Stimulated activated CD4-positive, alpha-beta T cell treated with anti-CD3 and anti-CD28 coated beads, Interleukin-1b, Interleukin-23, amount 100 ng/mL, for 4 hours (primary cell): Measurements from ENCODE around the gene EDEM3.
A peak's percentile ranks its signal among the peaks of the same experiment; 100 is the strongest.
"Not testable (repeated sequence)": the region's sequence is repeated elsewhere in the genome, so short reads cannot be mapped to it uniquely, and the experiment has no call there.

Experiments
- DNase-seq, 2 donors: peaks; one replicate each; pipeline ENCODE4 v3.0.0-alpha.2; 2020; ENCODE audit warnings: low read depth in 2 of 2

The EDEM3 gene, protein sequence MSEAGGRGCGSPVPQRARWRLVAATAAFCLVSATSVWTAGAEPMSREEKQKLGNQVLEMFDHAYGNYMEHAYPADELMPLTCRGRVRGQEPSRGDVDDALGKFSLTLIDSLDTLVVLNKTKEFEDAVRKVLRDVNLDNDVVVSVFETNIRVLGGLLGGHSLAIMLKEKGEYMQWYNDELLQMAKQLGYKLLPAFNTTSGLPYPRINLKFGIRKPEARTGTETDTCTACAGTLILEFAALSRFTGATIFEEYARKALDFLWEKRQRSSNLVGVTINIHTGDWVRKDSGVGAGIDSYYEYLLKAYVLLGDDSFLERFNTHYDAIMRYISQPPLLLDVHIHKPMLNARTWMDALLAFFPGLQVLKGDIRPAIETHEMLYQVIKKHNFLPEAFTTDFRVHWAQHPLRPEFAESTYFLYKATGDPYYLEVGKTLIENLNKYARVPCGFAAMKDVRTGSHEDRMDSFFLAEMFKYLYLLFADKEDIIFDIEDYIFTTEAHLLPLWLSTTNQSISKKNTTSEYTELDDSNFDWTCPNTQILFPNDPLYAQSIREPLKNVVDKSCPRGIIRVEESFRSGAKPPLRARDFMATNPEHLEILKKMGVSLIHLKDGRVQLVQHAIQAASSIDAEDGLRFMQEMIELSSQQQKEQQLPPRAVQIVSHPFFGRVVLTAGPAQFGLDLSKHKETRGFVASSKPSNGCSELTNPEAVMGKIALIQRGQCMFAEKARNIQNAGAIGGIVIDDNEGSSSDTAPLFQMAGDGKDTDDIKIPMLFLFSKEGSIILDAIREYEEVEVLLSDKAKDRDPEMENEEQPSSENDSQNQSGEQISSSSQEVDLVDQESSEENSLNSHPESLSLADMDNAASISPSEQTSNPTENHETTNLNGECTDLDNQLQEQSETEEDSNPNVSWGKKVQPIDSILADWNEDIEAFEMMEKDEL

DNA sequence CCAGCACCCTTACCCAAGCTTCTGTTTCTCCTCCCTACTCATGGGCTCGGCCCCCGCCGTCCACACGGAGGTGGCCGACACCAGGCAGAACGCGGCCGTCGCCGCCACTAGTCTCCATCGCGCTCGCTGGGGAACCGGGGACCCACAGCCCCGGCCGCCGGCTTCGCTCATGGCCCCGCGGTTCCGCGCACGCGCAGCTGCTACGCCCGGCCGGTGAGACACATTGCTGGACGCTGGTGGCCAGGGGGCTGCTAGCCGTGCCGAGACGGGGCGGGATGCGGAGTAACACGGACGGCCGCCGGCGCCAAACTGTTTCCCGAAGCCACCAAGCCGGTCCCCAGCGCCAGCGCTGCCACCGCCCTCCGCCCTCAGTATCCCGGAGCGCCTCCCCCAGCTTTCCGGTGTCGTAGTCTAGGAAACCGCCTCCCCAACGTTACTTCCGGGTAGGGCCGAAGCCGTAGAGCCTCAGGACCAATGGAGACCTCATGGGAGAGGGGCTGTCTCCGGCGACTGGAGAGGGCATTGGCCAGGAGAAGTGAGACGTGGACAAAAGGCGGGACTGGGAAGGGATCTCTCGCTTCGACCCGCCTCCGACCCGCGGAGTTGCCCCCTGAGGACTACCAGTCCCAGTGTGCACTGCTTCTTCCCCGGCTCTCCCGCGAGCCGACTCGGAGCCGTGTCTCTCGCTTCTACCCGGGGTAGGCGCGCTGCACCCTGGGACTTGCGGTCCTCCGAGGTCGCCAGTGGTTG, at the start of gene EDEM3:
Gene EDEM3 (minus strand): TSS at position 383 of the 750 bp plus-strand sequence. CDS start 212 bp downstream, at position 171.
- DNase-seq: peak; percentile 89 to 95

- DNase-seq: no peak
Measured at GRCh38 chr1:184804220-184804619, 49.6 kb upstream of the EDEM3 start.

DNA sequence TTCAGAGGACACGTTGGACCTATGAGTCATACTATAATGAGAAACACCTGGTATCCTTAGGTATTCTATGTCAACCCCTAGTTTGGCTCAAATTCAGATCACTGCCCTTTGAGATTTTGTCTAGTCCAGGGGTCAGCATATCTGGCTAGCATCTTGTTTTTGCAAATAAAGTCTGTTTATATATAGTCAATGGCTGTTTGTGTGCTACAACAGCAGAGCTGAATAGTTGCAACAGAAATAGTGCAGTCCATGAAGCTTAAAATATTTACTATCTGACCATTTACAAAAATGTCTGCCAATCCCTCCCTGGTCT, 48.5 kb upstream of the EDEM3 start:
- DNase-seq: no peak

DNA sequence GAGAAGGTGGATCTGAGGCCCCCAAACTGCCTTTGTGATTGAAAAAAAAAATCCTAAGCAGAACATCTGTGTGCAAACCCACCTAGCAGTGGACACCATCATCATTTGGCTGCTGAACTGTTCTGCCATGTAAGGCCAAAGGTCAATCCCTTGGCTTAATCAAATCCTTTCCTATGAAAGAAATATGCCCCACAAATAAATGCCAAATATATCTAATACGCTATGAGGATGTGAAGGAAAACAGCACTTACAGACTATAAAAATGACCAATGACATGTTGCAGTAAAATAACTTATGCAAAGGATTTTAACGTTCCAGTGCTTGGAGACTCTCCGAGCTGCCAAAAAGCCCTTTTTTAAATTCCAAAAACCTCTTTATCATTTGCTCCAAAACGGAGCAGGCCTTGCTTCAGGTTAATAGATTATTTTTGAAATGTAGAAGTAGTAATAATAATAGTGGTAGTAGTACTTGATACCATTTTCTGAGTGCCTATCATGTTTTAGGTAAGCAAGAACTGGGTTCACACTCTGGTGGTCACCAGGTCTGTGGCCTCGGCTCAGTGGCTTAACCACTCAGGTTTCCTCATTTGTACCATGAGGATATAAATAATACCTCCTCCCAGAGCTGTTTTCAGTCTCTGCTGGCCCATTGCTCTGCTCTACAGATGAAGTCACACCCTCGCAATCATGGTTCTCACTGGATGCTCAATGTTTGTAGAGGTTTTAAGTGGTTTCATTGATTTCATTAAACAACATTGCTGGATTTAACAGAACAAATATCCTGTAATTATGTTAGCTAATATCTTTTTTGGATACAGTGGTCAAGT, 47.9 kb upstream of the EDEM3 start:
- DNase-seq: no peak

- no peak for DNase-seq
Measured at GRCh38 chr1:184801503-184801902, 46.8 kb upstream of the EDEM3 start.

DNA sequence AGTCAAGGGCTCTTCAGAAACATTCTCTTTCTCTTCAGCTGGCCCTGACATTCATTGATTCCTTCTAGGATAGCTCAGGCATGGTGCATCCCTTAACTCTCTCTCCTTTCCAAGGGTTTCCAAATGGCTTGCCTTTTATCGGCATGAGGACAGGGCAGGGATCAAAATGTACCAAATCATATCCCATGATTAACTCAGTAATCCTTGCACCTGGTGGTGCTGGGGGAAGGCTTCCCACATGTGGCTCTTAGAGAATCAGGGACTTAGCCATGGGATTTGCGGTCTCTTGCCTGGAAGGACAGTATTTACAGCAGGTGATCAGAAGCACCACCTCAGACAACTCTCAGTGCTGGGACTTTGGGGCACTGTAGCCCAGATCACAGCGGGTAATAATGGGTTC, 46.2 kb upstream of the EDEM3 start:
- no peak for DNase-seq

- no peak for DNase-seq
Measured at GRCh38 chr1:184793967-184794366, 39.3 kb upstream of the EDEM3 start.

DNA sequence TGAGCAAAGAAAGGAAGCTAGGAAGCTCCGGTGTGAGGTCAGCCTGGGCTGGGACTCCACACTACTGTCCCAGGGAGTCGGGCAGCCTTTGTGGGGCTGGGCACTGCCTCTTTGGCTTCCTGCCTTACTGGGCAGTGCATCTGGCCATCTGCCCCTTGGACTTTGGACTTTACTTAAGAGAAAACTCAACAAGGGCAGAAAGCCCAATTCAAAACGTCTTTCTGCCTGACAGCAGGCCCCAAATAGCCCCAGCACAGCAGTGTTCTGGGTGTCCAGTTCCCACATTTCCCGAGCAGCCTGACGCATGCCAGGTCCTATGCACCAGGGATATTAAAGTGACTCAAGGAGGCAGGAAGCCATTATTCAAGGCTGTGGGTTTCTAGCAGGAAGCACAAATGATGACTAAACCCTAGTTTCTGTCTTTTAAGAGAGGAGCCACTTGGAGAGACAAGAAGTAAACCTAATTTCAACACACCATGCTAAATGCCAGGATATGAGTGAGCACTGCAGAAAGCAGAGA, 37.9 kb upstream of the EDEM3 start:
- DNase-seq: no peak

DNA sequence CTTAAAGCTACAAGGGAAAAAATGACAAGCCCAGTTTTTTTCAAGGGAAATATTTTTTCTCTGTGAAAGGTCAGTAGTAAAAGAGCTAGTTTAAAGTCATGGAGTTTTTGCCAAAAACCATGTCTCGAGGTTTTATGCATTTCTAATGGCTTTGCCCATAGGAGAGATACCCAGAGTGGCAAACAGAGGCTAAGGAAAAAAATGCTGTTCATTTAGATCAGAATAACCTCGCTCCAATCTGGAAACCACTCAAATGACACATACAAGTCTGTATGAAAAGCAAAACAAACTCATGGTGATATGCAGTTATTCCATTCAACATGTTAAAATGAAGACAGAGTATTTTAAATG, 36.9 kb upstream of the EDEM3 start:
- no peak for DNase-seq

GRCh38 chr1:184790642-184791549, 36.2 kb upstream of the EDEM3 start:
- DNase-seq: no peak

- no peak for DNase-seq
Measured at GRCh38 chr1:184789884-184790283, 35.2 kb upstream of the EDEM3 start.

DNA sequence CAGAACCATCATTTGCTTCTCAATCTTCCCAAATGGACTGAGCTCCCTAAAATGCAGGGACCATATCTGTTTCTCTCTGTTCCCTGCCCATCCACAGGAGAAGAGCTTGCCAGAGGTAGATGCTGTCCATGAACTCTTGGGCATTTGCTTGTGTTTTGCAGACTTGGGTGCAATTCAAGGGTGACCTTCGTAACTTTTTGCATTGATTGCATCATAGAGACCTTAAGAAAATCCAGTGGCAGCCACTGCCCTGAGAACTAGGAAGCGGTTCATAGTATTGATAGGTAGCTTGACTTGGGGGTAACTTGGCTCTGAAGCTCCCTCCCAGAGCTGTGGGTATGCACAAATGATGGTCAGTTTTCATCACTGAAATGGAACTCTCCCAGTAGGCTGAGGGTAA, 34.3 kb upstream of the EDEM3 start:
- no peak for DNase-seq

DNA sequence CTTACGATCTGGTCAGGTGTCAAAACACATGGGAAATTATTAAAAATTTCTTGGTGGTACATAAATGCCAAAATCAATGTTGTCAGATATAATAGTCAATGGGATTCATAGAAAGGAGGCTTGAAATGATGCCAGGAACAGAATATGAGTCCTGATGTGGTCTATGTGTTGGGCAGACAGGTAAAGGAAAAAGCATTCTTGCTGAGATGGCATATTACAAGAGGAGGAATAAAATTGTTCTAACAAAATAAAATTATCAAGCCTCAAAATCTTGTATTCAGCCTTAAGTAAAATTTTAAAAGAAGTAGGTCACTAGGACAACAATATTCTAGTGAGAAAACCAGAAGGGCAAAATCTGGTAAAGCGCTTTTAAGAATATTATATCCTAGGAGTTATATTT, 30.9 kb upstream of the EDEM3 start:
- DNase-seq: no peak

- not testable (repeated sequence) for DNase-seq
Measured at GRCh38 chr1:184783723-184784122, 29.1 kb upstream of the EDEM3 start.

GRCh38 chr1:184781941-184782340, 27.3 kb upstream of the EDEM3 start:
- no peak for DNase-seq

DNA sequence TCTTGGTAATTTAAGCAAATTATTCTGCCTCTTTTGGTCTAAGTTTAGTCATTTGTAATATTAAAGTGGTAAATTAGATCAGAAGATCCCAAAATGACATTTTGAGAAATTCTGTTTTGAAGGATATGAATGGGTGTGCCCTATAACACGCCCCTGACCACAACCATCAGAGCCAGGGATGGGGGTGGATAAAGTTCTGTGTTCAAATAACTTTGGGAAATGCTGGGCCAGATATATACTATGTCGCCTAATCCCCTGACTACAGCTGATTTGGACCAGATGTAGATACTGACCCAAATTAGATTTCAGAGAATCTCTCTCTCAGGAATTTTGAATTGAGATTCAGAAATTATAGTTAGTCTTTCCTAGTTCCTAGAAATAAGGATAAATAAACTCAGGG, 21.2 kb upstream of the EDEM3 start:
- DNase-seq: no peak

DNA sequence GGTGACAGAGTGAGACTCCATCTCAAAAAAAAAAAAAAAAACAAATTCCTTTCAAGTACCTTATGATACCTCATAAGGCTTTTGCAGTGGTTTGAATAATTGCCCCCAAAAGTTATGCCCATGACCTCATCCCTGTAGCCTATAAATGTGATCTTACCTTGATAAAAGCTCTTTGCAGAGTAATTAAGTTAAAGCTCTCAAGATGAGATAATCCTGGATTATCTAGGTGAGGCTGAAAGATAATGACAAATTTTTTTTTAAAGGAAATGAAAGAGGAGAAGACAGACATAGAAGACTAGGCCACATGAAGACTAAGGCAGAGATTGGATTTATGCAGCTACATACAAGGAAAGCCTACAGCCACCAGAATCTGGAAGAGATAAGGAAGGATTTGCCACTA, 20.7 kb upstream of the EDEM3 start:
- DNase-seq: no peak

- DNase-seq: no peak
Measured at GRCh38 chr1:184773762-184774320, 19.2 kb upstream of the EDEM3 start.

DNA sequence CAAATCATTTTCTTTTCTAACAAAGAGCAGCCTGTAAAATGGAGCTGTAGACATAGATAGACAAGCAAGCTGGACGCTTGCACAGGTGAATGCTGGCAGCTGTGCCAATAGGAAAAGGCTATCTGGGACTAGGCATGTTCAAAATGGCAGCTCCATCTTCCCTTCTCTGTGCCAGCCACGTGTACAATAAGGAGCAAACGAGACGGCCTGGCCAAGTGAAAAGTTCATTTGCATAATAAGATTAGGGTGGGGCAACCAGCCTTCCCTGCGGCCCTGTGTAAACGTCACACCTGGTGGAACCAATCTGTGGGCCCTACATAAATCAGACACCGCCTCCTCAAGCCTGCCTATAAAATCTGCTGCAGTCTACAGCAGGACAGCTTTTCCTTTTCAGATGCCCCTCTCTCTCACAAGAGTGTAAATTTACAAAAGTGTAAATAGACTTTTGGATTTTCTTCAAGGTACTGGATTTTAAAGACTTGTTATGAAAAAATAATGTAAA, 16.6 kb upstream of the EDEM3 start:
- DNase-seq: no peak
